Omental fat pad (tissue), 4 donors: ENCODE measurements around the gene BPIFB2. TPM values are rescaled to one million over a fixed set of nuclear protein-coding genes. Genes with fewer than 3 reads are reported as not detected.

ENCODE experiments used
- ATAC-seq: fragments of 150-250 bp; one replicate; pipeline ENCODE4 v1.9.1; 2016; ENCODE audit warnings: mild to moderate bottlenecking, moderate library complexity; ENCODE audit not compliant: low FRiP score
- DNase-seq: peaks from one replicate; pipeline ENCODE4 v3.0.0-alpha.2; 2019; ENCODE audit warnings: low spot score
- total RNA-seq, 4 donors: library from RNA; depleted of rRNA; stranded (reverse); fragments of >200 nt; gene quantifications; one replicate each; pipeline ENCODE4 v1.1.0, GENCODE V29; 2016
- TF ChIP-seq, protein P1 (sequence below), 3 donors: fragments of 450-650 bp; IDR thresholded peaks; one replicate each; pipeline ENCODE4 v1.5.1; 2016 to 2017; ENCODE audit warnings: antibody characterized with exemption in 3 of 3, mild to moderate bottlenecking in 3 of 3, moderate library complexity in 2 of 3

BPIFB2 gene
- total RNA-seq, 4 donors from 2014 or later: not detected

DNA sequence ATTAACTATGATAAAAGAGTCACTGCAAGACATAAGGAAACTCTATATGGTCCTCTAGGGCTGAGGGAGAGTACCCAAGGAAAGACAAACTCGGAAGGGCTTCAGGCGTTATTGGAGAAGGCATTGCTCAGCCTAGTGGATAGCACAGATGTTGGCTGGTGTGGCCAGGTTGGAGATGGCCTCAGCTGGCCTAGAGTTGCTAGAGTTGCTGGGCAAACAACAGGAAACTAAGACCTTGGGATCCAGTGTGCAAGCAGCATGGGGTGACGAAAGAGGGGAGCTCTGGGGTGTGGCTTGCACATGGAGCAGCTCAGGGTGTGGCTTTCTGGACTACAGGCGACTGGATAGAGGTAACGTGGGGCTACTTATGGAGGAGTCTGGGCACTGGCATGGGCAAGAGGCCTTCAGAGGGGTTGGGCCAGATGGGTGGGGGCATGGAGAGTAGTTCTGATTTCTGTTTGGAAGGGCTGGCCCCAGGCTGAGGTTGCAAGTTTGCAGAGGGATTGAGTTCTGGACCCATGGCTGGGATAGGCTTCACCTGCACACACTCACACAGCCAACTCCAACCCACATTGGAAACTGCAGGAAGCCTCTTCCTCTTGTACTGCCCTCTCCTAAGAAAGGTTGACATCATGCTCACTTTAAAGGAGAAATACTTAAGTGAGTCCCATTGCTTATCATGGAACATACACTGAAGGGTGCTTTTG, 18.7 kb downstream of the BPIFB2 start:
- ATAC-seq (no peak), DNase-seq (no peak)
- TF ChIP-seq, protein P1, sequence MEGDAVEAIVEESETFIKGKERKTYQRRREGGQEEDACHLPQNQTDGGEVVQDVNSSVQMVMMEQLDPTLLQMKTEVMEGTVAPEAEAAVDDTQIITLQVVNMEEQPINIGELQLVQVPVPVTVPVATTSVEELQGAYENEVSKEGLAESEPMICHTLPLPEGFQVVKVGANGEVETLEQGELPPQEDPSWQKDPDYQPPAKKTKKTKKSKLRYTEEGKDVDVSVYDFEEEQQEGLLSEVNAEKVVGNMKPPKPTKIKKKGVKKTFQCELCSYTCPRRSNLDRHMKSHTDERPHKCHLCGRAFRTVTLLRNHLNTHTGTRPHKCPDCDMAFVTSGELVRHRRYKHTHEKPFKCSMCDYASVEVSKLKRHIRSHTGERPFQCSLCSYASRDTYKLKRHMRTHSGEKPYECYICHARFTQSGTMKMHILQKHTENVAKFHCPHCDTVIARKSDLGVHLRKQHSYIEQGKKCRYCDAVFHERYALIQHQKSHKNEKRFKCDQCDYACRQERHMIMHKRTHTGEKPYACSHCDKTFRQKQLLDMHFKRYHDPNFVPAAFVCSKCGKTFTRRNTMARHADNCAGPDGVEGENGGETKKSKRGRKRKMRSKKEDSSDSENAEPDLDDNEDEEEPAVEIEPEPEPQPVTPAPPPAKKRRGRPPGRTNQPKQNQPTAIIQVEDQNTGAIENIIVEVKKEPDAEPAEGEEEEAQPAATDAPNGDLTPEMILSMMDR (IDR thresholded peaks at IDR 0.05): no peak

DNA sequence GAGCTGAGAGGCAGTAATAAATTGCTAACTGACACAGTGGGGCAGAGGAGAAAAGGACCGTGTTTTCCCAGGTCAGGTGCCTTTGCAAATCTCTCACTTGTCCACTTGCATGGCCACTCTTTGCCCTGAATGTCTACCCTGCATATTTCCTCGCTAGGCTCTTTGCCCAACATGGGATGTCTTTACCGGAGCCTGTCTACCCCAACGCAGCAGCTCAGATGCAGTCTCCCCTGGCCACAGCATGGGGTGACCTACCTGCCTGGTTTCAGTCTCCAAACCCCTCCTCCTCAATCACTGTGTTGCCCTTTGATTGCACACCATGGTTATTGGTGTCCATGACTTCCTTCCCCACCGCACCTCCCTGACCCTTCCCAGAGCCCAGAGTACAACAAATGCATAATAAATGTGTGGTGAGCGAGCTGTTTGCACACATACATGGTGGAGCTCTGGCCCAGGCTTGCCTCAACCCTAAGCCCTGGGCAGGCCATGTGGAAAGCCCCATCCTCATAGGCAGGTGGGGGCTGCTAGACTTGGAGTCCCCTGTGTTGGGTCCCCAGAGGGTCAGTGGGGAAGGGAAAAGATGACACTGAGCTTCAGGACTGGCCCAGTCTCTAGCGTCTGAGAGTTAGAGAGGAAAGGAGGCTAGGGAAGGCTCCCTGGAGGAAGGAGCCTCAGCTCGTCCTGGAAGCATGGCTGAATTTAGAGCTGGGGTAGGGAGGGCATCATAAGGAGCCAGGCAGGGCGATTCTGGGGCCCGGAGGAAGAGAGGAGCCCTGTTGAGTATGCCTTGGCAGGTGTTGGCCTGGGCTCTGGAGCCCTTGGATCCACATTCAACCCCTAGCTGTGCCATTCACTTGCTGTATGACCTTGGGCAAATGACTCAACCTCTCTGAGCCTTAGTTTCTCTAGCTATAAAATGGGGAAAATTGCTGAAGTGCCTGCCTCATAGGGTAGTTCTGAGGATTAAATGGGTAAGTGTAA, 19.6 kb downstream of the BPIFB2 start:
- ATAC-seq: no peak
- DNase-seq: no peak
- TF ChIP-seq, protein P1 (IDR thresholded peaks at IDR 0.05): no peak

DNA sequence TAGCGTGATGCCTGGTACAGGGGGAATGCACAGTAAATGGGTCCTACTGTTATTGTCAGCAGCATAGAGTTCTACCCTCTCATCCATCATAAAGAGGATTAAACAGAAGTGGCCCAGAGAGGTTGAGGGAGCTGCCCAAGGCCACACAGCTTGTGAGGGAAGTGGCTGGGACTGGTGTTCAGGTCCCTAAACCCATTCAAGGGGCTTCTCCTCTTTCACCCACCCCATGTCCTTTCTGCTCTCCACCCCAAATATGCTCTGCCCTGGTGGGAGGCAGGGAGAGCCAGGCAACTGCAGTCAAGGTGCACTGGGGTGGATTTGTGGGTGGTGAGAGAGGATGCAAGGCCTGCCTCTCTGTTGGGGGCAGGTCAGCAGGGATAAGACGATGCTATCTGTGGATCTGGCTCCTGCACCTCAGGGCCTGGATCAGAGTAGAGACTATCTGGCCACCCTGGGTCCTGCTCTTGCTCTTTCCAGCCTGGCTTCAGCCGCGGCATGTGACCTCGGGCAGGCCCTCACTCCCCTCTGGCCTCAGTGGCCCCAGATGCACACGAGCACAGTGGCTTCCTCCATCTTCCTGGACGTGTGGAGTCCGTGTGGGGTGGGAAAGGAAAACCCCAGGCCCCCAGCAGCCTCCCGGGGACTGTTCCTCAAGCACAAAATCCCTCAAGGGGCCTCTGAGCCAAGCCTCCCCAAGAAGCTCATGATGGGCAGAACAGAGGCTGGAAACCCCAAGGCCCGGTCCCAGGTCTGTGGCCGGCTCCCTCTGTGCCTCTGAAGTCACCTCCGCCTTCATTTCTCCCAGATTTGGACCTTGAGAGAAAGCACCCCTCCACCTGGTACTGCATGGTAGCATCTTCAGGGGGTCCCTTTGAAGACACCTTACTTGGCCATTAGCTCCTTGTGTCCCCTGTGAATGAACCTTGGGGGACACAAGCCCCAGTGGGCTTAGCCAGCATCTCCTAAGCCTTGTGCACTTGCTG, 20.6 kb downstream of the BPIFB2 start:
- TF ChIP-seq, protein P1 (IDR thresholded peaks at IDR 0.05): no peak
- ATAC-seq (no peak), DNase-seq (no peak)

GRCh38 chr20:33028875-33029274, 21.4 kb downstream of the BPIFB2 start:
- TF ChIP-seq, protein P1 (IDR thresholded peaks at IDR 0.05): no peak
- DNase-seq (no peak), ATAC-seq (no peak)

DNA sequence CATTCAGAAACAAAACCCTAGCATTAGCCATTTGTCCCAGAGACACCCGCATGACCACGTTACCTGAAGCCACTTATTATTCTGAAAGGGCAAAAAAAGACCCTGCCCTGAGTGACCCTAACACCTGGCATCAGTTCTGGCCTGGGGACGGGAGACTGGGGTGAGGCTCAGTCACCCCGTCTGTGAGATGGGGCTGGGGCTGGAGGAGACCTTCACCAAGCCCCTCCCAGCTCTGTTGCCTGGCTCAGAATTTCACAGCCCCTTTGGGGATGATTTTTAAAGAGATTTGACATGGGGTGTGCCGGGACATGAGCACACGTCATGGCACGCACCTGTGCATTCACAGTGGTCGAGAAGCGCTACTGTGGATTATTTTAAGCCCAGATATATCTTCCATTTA, 22.6 kb downstream of the BPIFB2 start:
- TF ChIP-seq, protein P1 (IDR thresholded peaks at IDR 0.05): no peak
- DNase-seq (no peak), ATAC-seq (no peak)

- ATAC-seq (no peak), DNase-seq (no peak)
- TF ChIP-seq, protein P1 (IDR thresholded peaks at IDR 0.05): no peak
These were observed 23.1 kb downstream of the BPIFB2 start for GRCh38 chr20:33030569-33030968.
